Brain microvascular endothelial cell (primary cell): Measurements from ENCODE around the gene ELP2.

Experiments
- DNase-seq: peaks from one replicate; pipeline ENCODE4 v3.0.0-alpha.2; 2020
- H3K27ac ChIP-seq: fragments of 250-450 bp; sonication (Bioruptor Pico); 2 replicates; pipeline ENCODE4 v1.5.1; 2020; ENCODE audit warnings: mild to moderate bottlenecking, moderate library complexity
- H3K27me3 ChIP-seq: fragments of 250-450 bp; sonication (Bioruptor Pico); replicated peaks from 2 replicates; pipeline ENCODE4 v1.5.1; 2020; ENCODE audit warnings: mild to moderate bottlenecking
- H3K36me3 ChIP-seq: fragments of 250-450 bp; sonication (Bioruptor Pico); replicated peaks from 2 replicates; pipeline ENCODE4 v1.5.1; 2020; ENCODE audit warnings: mild to moderate bottlenecking
- H3K4me3 ChIP-seq: 2 replicates; pipeline ENCODE4 v1.5.1; 2011; ENCODE audit warnings: low read depth, mild to moderate bottlenecking, control low read depth, low read length, moderate library complexity
- in situ Hi-C: cut with HindIII; loops from 2 replicates; pipeline ENCODE4 v1.10.0; 2017; ENCODE audit warnings: low sequenced_read_pairs, low pct_ligation_motif_present
- TF ChIP-seq, protein P1 (sequence below): IDR thresholded peaks from 2 replicates; pipeline ENCODE4 v1.5.1; 2011; ENCODE audit warnings: low read depth, mild to moderate bottlenecking, moderate library complexity, low read length, control low read depth, inconsistent platforms; ENCODE audit errors: missing control alignments

The ELP2 gene

DNA sequence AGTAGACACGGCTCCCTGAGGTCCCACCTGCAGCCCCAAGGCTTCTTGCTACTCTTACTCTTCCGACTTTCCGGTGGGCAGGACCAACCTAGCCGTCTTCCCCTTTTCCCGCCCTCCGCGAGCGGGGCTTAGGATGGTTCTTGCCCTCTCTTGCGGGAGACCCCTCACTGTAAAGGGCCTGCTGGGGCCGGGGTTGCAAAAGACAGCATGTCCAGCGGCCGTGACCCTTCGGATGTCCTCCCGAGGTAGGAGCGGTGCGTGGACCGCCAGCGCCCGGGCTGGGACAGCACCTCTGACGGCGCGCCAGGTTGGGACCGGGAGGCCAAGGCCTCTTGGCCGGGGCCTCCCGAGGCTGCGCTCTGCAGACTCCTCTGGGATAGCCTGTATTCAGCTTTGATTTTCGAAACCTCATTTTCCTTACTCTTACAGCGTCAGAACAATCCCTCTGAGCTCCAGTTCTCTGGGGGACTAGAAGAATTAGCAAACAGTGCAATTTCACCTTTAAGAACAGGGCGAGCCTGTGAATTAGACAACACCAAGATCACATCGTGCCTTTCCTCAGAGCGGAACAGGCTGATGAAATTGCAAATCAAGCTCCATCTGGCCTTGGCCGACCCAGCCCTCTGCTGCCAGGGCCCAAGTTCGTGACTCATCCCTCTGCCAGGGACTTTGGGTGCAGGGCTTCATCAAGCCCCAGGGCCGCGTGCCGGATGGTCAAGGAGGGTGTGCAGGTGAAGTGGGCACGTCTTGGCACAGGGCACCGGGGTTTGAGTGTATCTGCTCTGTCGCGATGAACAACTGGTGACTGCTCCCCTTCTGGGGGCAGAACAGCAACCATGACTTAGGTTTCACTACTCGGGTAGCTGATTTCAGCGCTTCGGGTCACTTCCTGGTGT lies 58.4 kb downstream of the ELP2 start:
- H3K36me3 ChIP-seq, result no peaks in the 10 kb centered on the region
- TF ChIP-seq, protein P1, sequence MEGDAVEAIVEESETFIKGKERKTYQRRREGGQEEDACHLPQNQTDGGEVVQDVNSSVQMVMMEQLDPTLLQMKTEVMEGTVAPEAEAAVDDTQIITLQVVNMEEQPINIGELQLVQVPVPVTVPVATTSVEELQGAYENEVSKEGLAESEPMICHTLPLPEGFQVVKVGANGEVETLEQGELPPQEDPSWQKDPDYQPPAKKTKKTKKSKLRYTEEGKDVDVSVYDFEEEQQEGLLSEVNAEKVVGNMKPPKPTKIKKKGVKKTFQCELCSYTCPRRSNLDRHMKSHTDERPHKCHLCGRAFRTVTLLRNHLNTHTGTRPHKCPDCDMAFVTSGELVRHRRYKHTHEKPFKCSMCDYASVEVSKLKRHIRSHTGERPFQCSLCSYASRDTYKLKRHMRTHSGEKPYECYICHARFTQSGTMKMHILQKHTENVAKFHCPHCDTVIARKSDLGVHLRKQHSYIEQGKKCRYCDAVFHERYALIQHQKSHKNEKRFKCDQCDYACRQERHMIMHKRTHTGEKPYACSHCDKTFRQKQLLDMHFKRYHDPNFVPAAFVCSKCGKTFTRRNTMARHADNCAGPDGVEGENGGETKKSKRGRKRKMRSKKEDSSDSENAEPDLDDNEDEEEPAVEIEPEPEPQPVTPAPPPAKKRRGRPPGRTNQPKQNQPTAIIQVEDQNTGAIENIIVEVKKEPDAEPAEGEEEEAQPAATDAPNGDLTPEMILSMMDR, result no peak
- no peak for DNase-seq
- in situ Hi-C loops, result no loop called here
- peak overlapping the region; percentile 79 for H3K4me3 ChIP-seq
- no peak overlapping the region for H3K27ac ChIP-seq
- H3K27me3 ChIP-seq, result no peaks in the 10 kb centered on the region

DNA sequence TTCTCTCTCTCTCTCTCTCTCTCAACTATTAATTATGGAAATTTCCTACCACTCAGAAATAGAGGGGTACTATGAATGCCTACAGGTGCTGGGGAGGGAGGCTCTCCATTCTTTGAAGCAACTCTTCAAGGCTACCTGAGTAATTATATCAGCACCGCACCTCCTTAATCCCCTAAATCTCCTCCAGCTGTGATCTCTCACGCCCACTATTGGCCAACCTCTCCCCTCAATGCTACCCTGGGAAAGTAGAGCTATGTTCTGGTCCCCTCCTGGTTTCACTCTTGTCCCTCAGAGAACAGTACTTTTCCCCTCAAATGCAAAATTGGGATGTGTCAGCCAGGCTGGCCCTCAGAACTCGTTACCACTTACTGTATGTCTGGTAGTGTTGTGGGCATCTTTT lies 59.2 kb downstream of the ELP2 start:
- H3K36me3 ChIP-seq, result no peaks in the 10 kb centered on the region
- DNase-seq, result no peak
- TF ChIP-seq, protein P1, result no peak
- H3K27me3 ChIP-seq, result no peaks in the 10 kb centered on the region
- in situ Hi-C loops, result no loop called here
- H3K4me3 ChIP-seq, result no peak overlapping the region
- no peak overlapping the region for H3K27ac ChIP-seq

DNA sequence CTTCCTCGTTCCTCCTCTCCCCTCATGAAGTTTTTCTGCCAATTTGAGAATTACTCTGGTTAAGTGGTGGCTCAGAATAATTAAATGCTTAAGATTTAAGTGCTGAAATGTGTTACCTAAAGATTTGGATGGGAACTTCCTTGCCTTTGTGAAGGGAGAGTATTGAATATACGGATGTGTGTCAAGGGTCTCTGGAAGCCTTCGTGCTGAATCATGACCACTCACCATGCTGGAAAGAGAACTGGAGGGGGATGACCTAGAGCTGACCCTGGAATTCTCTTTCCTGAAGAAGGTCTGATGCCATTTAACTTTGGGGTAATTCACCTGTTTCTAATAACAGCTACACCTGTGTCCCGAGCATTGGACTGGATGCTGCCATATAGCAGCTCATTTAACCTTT lies 59.8 kb downstream of the ELP2 start:
- TF ChIP-seq, protein P1, result no peak
- no peak for DNase-seq
- Histone ChIP-seq H3K4me3 (no peak overlapping the region), H3K27ac (no peak overlapping the region), H3K36me3 (no peaks in the 10 kb centered on the region), H3K27me3 (no peaks in the 10 kb centered on the region)
- in situ Hi-C loops, result no loop called here

DNA sequence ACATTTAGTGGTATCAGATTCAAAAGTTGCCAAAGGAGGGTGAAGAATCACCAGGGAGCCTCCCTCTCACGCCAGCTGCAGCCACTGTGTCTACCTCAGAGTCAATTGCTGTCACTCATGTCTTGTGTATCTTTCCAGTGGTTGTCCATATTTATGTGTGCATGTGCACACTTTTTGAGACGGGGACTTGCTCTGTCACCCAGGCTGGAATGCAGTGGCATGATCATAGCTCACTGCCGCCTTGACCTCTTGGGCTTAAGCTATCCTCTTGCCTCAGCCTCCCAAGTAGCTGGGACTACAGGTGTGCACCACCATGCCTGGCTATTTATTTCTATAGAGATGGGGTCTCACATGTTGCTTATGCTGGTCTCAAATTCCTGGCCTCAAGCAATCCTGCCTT lies 61.6 kb downstream of the ELP2 start:
- no peaks in the 10 kb centered on the region for H3K27me3 ChIP-seq
- no peak for DNase-seq
- TF ChIP-seq, protein P1, result no peak
- no peak overlapping the region for H3K27ac ChIP-seq
- H3K36me3 ChIP-seq, result no peaks in the 10 kb centered on the region
- in situ Hi-C loops, result no loop called here
- no peak overlapping the region for H3K4me3 ChIP-seq

DNA sequence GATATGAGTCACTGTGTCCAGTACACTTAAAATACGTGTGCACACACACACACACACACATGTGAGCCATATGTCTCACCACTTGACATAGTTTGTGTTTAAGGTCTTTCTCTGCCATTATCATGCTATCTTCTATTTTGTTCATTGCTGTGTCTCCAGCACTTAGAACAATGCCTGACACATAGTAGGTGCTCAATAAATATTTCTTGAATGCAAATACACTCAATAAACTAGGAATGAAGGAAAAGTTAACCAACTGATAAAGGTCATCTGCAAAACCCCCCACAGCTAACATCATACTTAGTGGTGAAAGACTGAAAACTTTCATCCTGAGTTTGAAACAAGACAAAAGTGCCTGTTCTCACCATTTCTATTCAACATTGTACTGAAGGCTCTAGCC lies 62.0 kb downstream of the ELP2 start:
- TF ChIP-seq, protein P1, result no peak
- Histone ChIP-seq H3K4me3 (no peak overlapping the region), H3K27ac (no peak overlapping the region), H3K36me3 (no peaks in the 10 kb centered on the region), H3K27me3 (no peaks in the 10 kb centered on the region)
- in situ Hi-C loops, result no loop called here
- no peak for DNase-seq
